ENCODE results near the gene NANOS3. TPM values are rescaled to one million over a fixed set of nuclear protein-coding genes. Genes with fewer than 3 reads are reported as not detected.
A peak's percentile ranks its signal among the peaks of the same experiment; 100 is the strongest.

NANOS3 gene
- total and polyA plus RNA-seq, 9 of the 15 experiments (the other 6 are each of a cell fraction or from before 2014, with no cell fraction given): not detected

DNA sequence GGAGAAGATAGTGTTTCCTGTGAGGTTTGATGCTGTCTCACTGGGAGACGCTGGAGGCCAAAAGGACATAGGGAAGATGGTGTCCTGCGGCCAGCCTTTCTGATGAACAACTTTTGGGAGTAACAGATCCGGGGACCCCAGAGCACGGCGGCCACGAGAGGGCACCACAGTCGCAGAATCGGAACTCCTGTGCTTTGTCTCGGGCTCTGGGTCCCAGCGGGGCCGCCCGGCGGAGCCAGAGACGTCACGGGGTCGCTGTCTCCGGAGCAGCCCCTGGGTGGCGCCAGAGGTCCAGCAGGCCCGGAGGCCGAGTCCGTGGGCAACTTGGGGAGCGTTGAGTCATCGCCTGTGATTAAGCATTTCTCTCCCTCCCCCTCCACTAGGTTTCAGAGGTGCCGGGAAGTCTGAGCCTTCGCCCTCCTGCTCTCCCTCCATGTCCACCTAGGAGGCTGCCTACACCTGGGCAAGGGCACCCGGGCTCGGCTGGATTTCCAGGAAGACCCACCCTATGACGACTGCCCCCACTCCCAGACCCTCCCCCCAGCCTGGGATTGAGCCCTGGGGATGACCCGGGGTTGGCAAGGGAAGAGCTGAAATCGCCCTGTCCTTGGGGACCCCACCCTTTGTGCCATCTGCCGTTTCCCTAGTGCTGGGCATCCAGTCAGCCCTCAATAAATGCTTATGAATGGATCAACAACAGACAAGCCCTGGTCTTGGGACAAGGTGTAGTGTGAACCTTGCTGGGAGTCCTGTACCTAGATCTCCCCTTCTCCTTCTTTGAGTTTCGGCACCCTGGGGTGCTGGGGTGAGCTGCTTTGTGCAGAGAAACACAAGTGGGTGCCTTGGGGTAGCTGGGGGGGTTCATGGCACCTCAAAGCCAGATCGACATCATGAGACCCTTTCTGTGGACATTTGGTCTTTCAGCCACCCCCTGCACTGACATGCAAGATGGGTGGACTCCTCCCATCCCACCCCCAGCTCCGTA is 3.4 kb downstream of the NANOS3 start (continued):
- TF ChIP-seq, protein P1, sequence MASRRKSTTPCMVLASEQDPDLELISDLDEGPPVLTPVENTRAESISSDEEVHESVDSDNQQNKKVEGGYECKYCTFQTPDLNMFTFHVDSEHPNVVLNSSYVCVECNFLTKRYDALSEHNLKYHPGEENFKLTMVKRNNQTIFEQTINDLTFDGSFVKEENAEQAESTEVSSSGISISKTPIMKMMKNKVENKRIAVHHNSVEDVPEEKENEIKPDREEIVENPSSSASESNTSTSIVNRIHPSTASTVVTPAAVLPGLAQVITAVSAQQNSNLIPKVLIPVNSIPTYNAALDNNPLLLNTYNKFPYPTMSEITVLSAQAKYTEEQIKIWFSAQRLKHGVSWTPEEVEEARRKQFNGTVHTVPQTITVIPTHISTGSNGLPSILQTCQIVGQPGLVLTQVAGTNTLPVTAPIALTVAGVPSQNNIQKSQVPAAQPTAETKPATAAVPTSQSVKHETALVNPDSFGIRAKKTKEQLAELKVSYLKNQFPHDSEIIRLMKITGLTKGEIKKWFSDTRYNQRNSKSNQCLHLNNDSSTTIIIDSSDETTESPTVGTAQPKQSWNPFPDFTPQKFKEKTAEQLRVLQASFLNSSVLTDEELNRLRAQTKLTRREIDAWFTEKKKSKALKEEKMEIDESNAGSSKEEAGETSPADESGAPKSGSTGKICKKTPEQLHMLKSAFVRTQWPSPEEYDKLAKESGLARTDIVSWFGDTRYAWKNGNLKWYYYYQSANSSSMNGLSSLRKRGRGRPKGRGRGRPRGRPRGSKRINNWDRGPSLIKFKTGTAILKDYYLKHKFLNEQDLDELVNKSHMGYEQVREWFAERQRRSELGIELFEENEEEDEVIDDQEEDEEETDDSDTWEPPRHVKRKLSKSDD (conservative IDR thresholded peaks at IDR 0.05; ENCODE audit: low read length): 0 out of 2 replicates have a peak, but pooled peaks have one; percentile 74
- TF ChIP-seq STAT6 (CRISPR knock-in tag; IDR thresholded peaks at IDR 0.05): no peak
- no peak for TF ChIP-seq MCM5 (IDR thresholded peaks at IDR 0.05; ENCODE audit: low read depth)
- no peak for TF ChIP-seq EZH2 (IDR thresholded peaks at IDR 0.05; ENCODE audit: borderline replicate concordance, low read depth, low read length)
- peak; percentile 40 for TF ChIP-seq CEBPG (CRISPR knock-in tag; IDR thresholded peaks at IDR 0.05)
- TF ChIP-seq CEBPG (tag; conservative IDR thresholded peaks at IDR 0.05 in 1 of 2, IDR thresholded peaks at IDR 0.05 in 1 of 2): peak in 1 of 2 experiments; percentile 48; a peak in 2 of 4 replicates
- peak; percentile 100 for TF ChIP-seq RAD21 (CRISPR knock-in tag; conservative IDR thresholded peaks at IDR 0.05 in 1 of 2, IDR thresholded peaks at IDR 0.05 in 1 of 2)
- TF ChIP-seq USF1 (CRISPR knock-in tag; IDR thresholded peaks at IDR 0.05): peak; percentile 73
- no peak for TF ChIP-seq ZNF224 (CRISPR knock-in tag; IDR thresholded peaks at IDR 0.05)
- TF ChIP-seq STAG1 (CRISPR knock-in tag; IDR thresholded peaks at IDR 0.05; ENCODE audit: borderline replicate concordance): peak; percentile 99
- TF ChIP-seq, protein P2, sequence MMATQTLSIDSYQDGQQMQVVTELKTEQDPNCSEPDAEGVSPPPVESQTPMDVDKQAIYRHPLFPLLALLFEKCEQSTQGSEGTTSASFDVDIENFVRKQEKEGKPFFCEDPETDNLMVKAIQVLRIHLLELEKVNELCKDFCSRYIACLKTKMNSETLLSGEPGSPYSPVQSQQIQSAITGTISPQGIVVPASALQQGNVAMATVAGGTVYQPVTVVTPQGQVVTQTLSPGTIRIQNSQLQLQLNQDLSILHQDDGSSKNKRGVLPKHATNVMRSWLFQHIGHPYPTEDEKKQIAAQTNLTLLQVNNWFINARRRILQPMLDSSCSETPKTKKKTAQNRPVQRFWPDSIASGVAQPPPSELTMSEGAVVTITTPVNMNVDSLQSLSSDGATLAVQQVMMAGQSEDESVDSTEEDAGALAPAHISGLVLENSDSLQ (IDR thresholded peaks at IDR 0.05): 0 out of 2 replicates have a peak, but pooled peaks have one; percentile 18
- TF ChIP-seq, protein P3, sequence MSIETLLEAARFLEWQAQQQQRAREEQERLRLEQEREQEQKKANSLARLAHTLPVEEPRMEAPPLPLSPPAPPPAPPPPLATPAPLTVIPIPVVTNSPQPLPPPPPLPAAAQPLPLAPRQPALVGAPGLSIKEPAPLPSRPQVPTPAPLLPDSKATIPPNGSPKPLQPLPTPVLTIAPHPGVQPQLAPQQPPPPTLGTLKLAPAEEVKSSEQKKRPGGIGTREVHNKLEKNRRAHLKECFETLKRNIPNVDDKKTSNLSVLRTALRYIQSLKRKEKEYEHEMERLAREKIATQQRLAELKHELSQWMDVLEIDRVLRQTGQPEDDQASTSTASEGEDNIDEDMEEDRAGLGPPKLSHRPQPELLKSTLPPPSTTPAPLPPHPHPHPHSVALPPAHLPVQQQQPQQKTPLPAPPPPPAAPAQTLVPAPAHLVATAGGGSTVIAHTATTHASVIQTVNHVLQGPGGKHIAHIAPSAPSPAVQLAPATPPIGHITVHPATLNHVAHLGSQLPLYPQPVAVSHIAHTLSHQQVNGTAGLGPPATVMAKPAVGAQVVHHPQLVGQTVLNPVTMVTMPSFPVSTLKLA (conservative IDR thresholded peaks at IDR 0.05): peak in 1 of 2 experiments; percentile 77; a peak in 2 of 4 replicates
- TF ChIP-seq KAT7 (CRISPR knock-in tag; IDR thresholded peaks at IDR 0.05; ENCODE audit: borderline replicate concordance): no peak; the same call in 1 of the 2 replicates
